DND-41 (cell line): ENCODE measurements around the gene MBD3.

Experiments used
- ATAC-seq: fragments of 200-7000 bp; cut with Tn5 transposase; 3 replicates; pipeline ENCODE4 v1.9.1; 2021; ENCODE audit warnings: low read depth; ENCODE audit not compliant: insufficient read depth
- DNase-seq: peaks from one replicate; pipeline ENCODE4 v3.0.0-alpha.2; 2020
- H2AFZ ChIP-seq: 2 replicates; pipeline ENCODE4 v1.6.0; 2012; ENCODE audit warnings: low read depth, low read length
- H3K27ac ChIP-seq: 2 replicates; pipeline ENCODE4 v1.5.1; 2012; ENCODE audit warnings: low read length, inconsistent platforms
- H3K27me3 ChIP-seq: fragments of 200-600 bp; sonication (generic); 2 replicates; pipeline ENCODE4 v1.6.0; 2012; ENCODE audit warnings: low read length, mild to moderate bottlenecking, inconsistent platforms; ENCODE audit not compliant: insufficient read depth, poor library complexity
- H3K36me3 ChIP-seq: 2 replicates; pipeline ENCODE4 v1.5.1; 2012; ENCODE audit warnings: low read length, inconsistent platforms; ENCODE audit not compliant: insufficient read depth
- H3K4me1 ChIP-seq: 2 replicates; pipeline ENCODE4 v1.5.1; 2012; ENCODE audit warnings: mild to moderate bottlenecking, low read length; ENCODE audit not compliant: insufficient read depth
- H3K4me2 ChIP-seq: 2 replicates; pipeline ENCODE4 v1.6.0; 2012; ENCODE audit warnings: mild to moderate bottlenecking, moderate library complexity, low read length, inconsistent platforms; ENCODE audit not compliant: insufficient read depth
- H3K4me3 ChIP-seq, 2 experiments: fragments of 200-600 bp in 1 of 2; shearing (Covaris generic) in 1 of 2; 2 replicates each; pipeline ENCODE4 v1.5.1; 2012 to 2016; ENCODE audit warnings: inconsistent platforms in 2 of 2, low read length in 2 of 2, mild to moderate bottlenecking in 2 of 2, low read depth in 1 of 2, moderate library complexity in 1 of 2
- H3K79me2 ChIP-seq: 2 replicates; pipeline ENCODE4 v1.6.0; 2012; ENCODE audit warnings: low read length, inconsistent platforms; ENCODE audit not compliant: insufficient read depth
- H3K9ac ChIP-seq: 2 replicates; pipeline ENCODE4 v1.6.0; 2012; ENCODE audit warnings: low read depth, mild to moderate bottlenecking, inconsistent platforms, low read length, moderate library complexity
- H3K9me3 ChIP-seq: 2 replicates; pipeline ENCODE4 v1.5.1; 2012; ENCODE audit warnings: low read length, moderate library complexity, mild to moderate bottlenecking, inconsistent platforms; ENCODE audit not compliant: insufficient read depth, severe bottlenecking
- H4K20me1 ChIP-seq: 2 replicates; pipeline ENCODE4 v1.6.0; 2012; ENCODE audit warnings: low read length; ENCODE audit not compliant: insufficient read depth
- CTCF ChIP-seq: IDR thresholded peaks from 2 replicates; pipeline ENCODE4 v1.5.1; 2012; ENCODE audit warnings: borderline replicate concordance, low read length, moderate library complexity, mild to moderate bottlenecking; ENCODE audit not compliant: poor library complexity, severe bottlenecking; ENCODE audit errors: extremely low read depth
- EZH2 ChIP-seq: IDR thresholded peaks from 3 replicates; pipeline ENCODE4 v1.6.1; 2012; ENCODE audit warnings: borderline replicate concordance, low read depth, mild to moderate bottlenecking, moderate library complexity, low read length, inconsistent platforms; ENCODE audit not compliant: severe bottlenecking

Gene MBD3

GRCh38 chr19:1612114-1613086 is 19.7 kb upstream of the MBD3 start:
- DNase-seq (no peak), ATAC-seq (no peak)
- Histone ChIP-seq H3K4me3 (no peak overlapping the region), H2AFZ (no peak overlapping the region), H3K36me3 (peaks cover 77% of the 10 kb centered on the region), H3K27ac (no peak overlapping the region), H3K27me3 (no peaks in the 10 kb centered on the region), H3K79me2 (0 out of 2 replicates have a peak, but pooled peaks cover 9% of the 10 kb centered on the region), H3K4me1 (no peaks in the 10 kb centered on the region), H3K9ac (no peak overlapping the region), H3K4me2 (no peak overlapping the region), H4K20me1 (peaks cover 41% of the 10 kb centered on the region), H3K9me3 (no peaks in the 10 kb centered on the region)
- TF ChIP-seq EZH2: no peak
- no peak for TF ChIP-seq CTCF

- Histone ChIP-seq H3K79me2 (0 out of 2 replicates have a peak, but pooled peaks cover under 1% of the 10 kb centered on the region), H3K27ac (no peak overlapping the region), H2AFZ (no peak overlapping the region), H3K4me2 (no peak overlapping the region), H3K4me1 (peaks cover 9% of the 10 kb centered on the region), H3K9me3 (no peaks in the 10 kb centered on the region), H3K27me3 (no peaks in the 10 kb centered on the region), H3K9ac (no peak overlapping the region), H4K20me1 (peaks cover 35% of the 10 kb centered on the region), H3K36me3 (peaks cover 67% of the 10 kb centered on the region), H3K4me3 (no peak overlapping the region)
- DNase-seq (no peak), ATAC-seq (no peak)
- TF ChIP-seq EZH2 (no peak), CTCF (no peak)
Measured at GRCh38 chr19:1611353-1611752, 18.7 kb upstream of the MBD3 start.

- H3K4me3 ChIP-seq: no peak overlapping the region
- H3K9me3 ChIP-seq: no peaks in the 10 kb centered on the region
- H3K4me2 ChIP-seq: no peak overlapping the region
- peaks cover 60% of the 10 kb centered on the region for H3K36me3 ChIP-seq
- H4K20me1 ChIP-seq: peaks cover 35% of the 10 kb centered on the region
- ATAC-seq (no peak), DNase-seq (no peak)
- TF ChIP-seq EZH2: no peak
- no peak for TF ChIP-seq CTCF
- H3K27me3 ChIP-seq: no peaks in the 10 kb centered on the region
- no peaks in the 10 kb centered on the region for H3K79me2 ChIP-seq
- no peak overlapping the region for H3K27ac ChIP-seq
- no peak overlapping the region for H2AFZ ChIP-seq
- peaks cover 16% of the 10 kb centered on the region for H3K4me1 ChIP-seq
- no peak overlapping the region for H3K9ac ChIP-seq
Measured at GRCh38 chr19:1610579-1610978, 17.9 kb upstream of the MBD3 start.
